HCT116 (cell line): ENCODE results near the gene TRPM5. TPM values are rescaled to one million over a fixed set of nuclear protein-coding genes. Genes with fewer than 3 reads are reported as not detected.

ENCODE experiments used
- ATAC-seq: fragments of 200-7000 bp; cut with Tn5 transposase; 2 replicates; pipeline ENCODE4 v1.9.1; 2020; ENCODE audit warnings: mild to moderate bottlenecking, moderate library complexity
- BruUV-seq: library from RNA; stranded (reverse); fragments of 400-500 nt; replicated peaks from 2 replicates; lab custom pipeline; 2021; lab: Mats Ljungman, UMichigan
- CTCF ChIA-PET: fragments of 300-600 bp; sonication (Branson Sonifier 250); formaldehyde crosslinking; loops from one replicate; lab custom pipeline; 2021; ENCODE audit warnings: antibody characterized with exemption; lab: Charles Lee
- POLR2A ChIA-PET: fragments of 300-600, 350-600 bp; sonication (Branson Sonifier 250); formaldehyde crosslinking; loops from one replicate; lab custom pipeline; 2021; ENCODE audit warnings: antibody characterized with exemption; lab: Charles Lee
- RAD21 ChIA-PET, 2 experiments: fragments of 300-600 bp; sonication (Branson Sonifier 250); formaldehyde crosslinking; loops; one replicate each; lab custom pipeline; 2023; ENCODE audit warnings: low total read pairs in 2 of 2; ENCODE audit not compliant: uncharacterized antibody in 2 of 2, unreplicated experiment in 2 of 2, low non-redundant PET in 1 of 2; lab: Charles Lee
- DNase-seq: peaks from one replicate; pipeline ENCODE4 v3.0.0-alpha.2; 2010; ENCODE audit warnings: low read depth, low spot score
- H2AFZ ChIP-seq: fragments of 200-600 bp; shearing (Covaris generic), sonication (generic); 2 replicates; pipeline ENCODE4 v1.6.1; 2017; ENCODE audit warnings: low read depth, mixed run types, mixed read lengths, antibody characterized with exemption, low read length; ENCODE audit not compliant: poor library complexity, severe bottlenecking
- H3K27ac ChIP-seq: 2 replicates; pipeline ENCODE4 v1.5.1; 2012; ENCODE audit warnings: low read depth, low read length
- H3K27me3 ChIP-seq: fragments of 200-600 bp; sonication (generic); 2 replicates; pipeline ENCODE4 v1.6.1; 2016; ENCODE audit warnings: mixed run types, low read length, mixed read lengths; ENCODE audit not compliant: insufficient read depth
- H3K36me3 ChIP-seq, 2 experiments: fragments of 200-500 bp in 1 of 2; fragments of 200-600 bp in 1 of 2; sonication (Bioruptor generic) in 1 of 2; sonication (generic) in 1 of 2; 2 replicates each; pipeline versions ENCODE4 v1.5.1 to v1.6.1; 2014 to 2016; ENCODE audit warnings: low read length in 2 of 2, inconsistent platforms in 1 of 2, mixed read lengths in 1 of 2, mixed run types in 1 of 2; ENCODE audit not compliant: insufficient read depth in 2 of 2, control insufficient read depth in 1 of 2
- H3K4me1 ChIP-seq, 2 experiments: fragments of 200-600 bp in 1 of 2; sonication (generic) in 1 of 2; 2 replicates each; pipeline versions ENCODE4 v1.5.1 to v1.6.1; 2012 to 2017; ENCODE audit warnings: low read length in 2 of 2, inconsistent platforms in 1 of 2, mild to moderate bottlenecking in 1 of 2, mixed read lengths in 1 of 2, mixed run types in 1 of 2, moderate library complexity in 1 of 2; ENCODE audit not compliant: insufficient read depth in 2 of 2, control insufficient read depth in 1 of 2
- H3K4me2 ChIP-seq: fragments of 200-600 bp; sonication (generic); 2 replicates; pipeline ENCODE4 v1.6.1; 2017; ENCODE audit warnings: mixed run types, low read length, mixed read lengths
- H3K4me3 ChIP-seq, 2 experiments: fragments of 200-600 bp in 1 of 2; sonication (generic) in 1 of 2; replicated peaks in 1 of 2; 2 replicates each; pipeline ENCODE4 v1.5.1; 2011 to 2016; ENCODE audit warnings: low read length in 2 of 2, control low read depth in 1 of 2, low read depth in 1 of 2, mild to moderate bottlenecking in 1 of 2, mixed read lengths in 1 of 2, mixed run types in 1 of 2
- H3K79me2 ChIP-seq: fragments of 200-600 bp; sonication (generic); 2 replicates; pipeline ENCODE4 v1.6.1; 2017; ENCODE audit warnings: mild to moderate bottlenecking, mixed run types, low read length, moderate library complexity, mixed read lengths; ENCODE audit not compliant: insufficient read depth
- H3K9ac ChIP-seq: fragments of 200-600 bp; sonication (generic); 2 replicates; pipeline ENCODE4 v1.6.1; 2016; ENCODE audit warnings: low read length, mixed read lengths
- H3K9me2 ChIP-seq: fragments of 200-600 bp; sonication (generic), shearing (Covaris generic); 2 replicates; pipeline ENCODE4 v1.6.1; 2017; ENCODE audit warnings: mixed run types, mild to moderate bottlenecking, moderate library complexity; ENCODE audit not compliant: insufficient read depth
- H3K9me3 ChIP-seq, 2 experiments: fragments of 200-500 bp in 1 of 2; fragments of 200-600 bp in 1 of 2; sonication (Bioruptor generic) in 1 of 2; sonication (generic) in 1 of 2; 2 replicates each; pipeline ENCODE4 v1.6.1; 2014 to 2017; ENCODE audit warnings: low read length in 2 of 2, mixed read lengths in 2 of 2, inconsistent platforms in 1 of 2, low read depth in 1 of 2, mild to moderate bottlenecking in 1 of 2, mixed run types in 1 of 2, moderate library complexity in 1 of 2; ENCODE audit not compliant: control insufficient read depth in 1 of 2, insufficient read depth in 1 of 2
- H4K20me1 ChIP-seq: fragments of 200-600 bp; sonication (generic), shearing (Covaris generic); 2 replicates; pipeline ENCODE4 v1.6.1; 2017; ENCODE audit warnings: mixed run types, mild to moderate bottlenecking, moderate library complexity; ENCODE audit not compliant: insufficient read depth
- CBX3 ChIP-seq: IDR thresholded peaks from 2 replicates; pipeline ENCODE4 v1.6.1; 2012; ENCODE audit warnings: low read depth
- CEBPB ChIP-seq: IDR thresholded peaks from 2 replicates; pipeline ENCODE4 v1.6.1; 2012; ENCODE audit warnings: low read depth
- CTCF ChIP-seq, 3 experiments: fragments of 200-600 bp in 1 of 3; sonication (generic) in 1 of 3; IDR thresholded peaks in 2 of 3; conservative IDR thresholded peaks in 1 of 3; 2 replicates each; pipeline ENCODE4 v1.5.1; 2012 to 2017; ENCODE audit warnings: low read depth in 2 of 3, low read length in 2 of 3, antibody characterized with exemption in 1 of 3, borderline replicate concordance in 1 of 3, control low read depth in 1 of 3, mild to moderate bottlenecking in 1 of 3, mixed read lengths in 1 of 3, mixed run types in 1 of 3, moderate library complexity in 1 of 3; ENCODE audit not compliant: insufficient read depth in 1 of 3
- EGR1 ChIP-seq: IDR thresholded peaks from 2 replicates; pipeline ENCODE4 v1.6.1; 2012; ENCODE audit warnings: low read depth
- ELF1 ChIP-seq: IDR thresholded peaks from 2 replicates; pipeline ENCODE4 v1.6.1; 2012; ENCODE audit warnings: low read depth, borderline replicate concordance
- EZH2 ChIP-seq: fragments of 200-600 bp; sonication (generic); IDR thresholded peaks from 2 replicates; pipeline ENCODE4 v1.6.1; 2017; ENCODE audit warnings: antibody characterized with exemption, mixed run types
- EZH2phosphoT487 ChIP-seq: fragments of 200-600 bp; IDR thresholded peaks from 2 replicates; pipeline ENCODE4 v1.6.1; 2018; ENCODE audit warnings: antibody characterized with exemption, borderline replicate concordance
- FOSL1 ChIP-seq: IDR thresholded peaks from 2 replicates; pipeline ENCODE4 v1.6.1; 2012; ENCODE audit warnings: low read depth
- MAX ChIP-seq: IDR thresholded peaks from 2 replicates; pipeline ENCODE4 v1.6.1; 2012
- POLR2A ChIP-seq: IDR thresholded peaks from 2 replicates; pipeline ENCODE4 v1.7.0; 2011; ENCODE audit warnings: borderline replicate concordance; ENCODE audit not compliant: insufficient read depth, insufficient read length; ENCODE audit errors: extremely low read depth
- RAD21 ChIP-seq: IDR thresholded peaks from 2 replicates; pipeline ENCODE4 v1.6.1; 2012; ENCODE audit warnings: low read depth, mild to moderate bottlenecking
- SIN3A ChIP-seq: IDR thresholded peaks from 2 replicates; pipeline ENCODE4 v1.6.1; 2012; ENCODE audit warnings: low read depth
- SP1 ChIP-seq: IDR thresholded peaks from 2 replicates; pipeline ENCODE4 v1.6.1; 2012; ENCODE audit warnings: low read depth
- TCF7L2 ChIP-seq: IDR thresholded peaks from 2 replicates; pipeline ENCODE4 v1.7.0; 2011; ENCODE audit warnings: borderline replicate concordance, inconsistent platforms; ENCODE audit not compliant: insufficient read depth, insufficient read length; ENCODE audit errors: extremely low read depth
- YY1 ChIP-seq: IDR thresholded peaks from 2 replicates; pipeline ENCODE4 v1.6.1; 2011; ENCODE audit warnings: low read length, low read depth, moderate library complexity, mild to moderate bottlenecking; ENCODE audit not compliant: insufficient replicate concordance; ENCODE audit errors: extremely low read depth
- ZBTB33 ChIP-seq: IDR thresholded peaks from 2 replicates; pipeline ENCODE4 v1.6.1; 2011; ENCODE audit warnings: mild to moderate bottlenecking, low read length, moderate library complexity; ENCODE audit not compliant: insufficient replicate concordance; ENCODE audit errors: extremely low read depth
- ZNF274 ChIP-seq: fragments of 200-500 bp; sonication (Bioruptor generic); IDR thresholded peaks from 2 replicates; pipeline ENCODE4 v1.6.1; 2014; ENCODE audit warnings: mild to moderate bottlenecking, low read depth, low read length, inconsistent platforms
- intact Hi-C: fragments of 100-400 bp; cut with micrococcal nuclease; formaldehyde crosslinking; loops from 2 replicates; pipeline ENCODE4 v1.10.0; 2022
- total RNA-seq: library from RNA; stranded (reverse); gene quantifications from one replicate; pipeline ENCODE4 v1.2.1, GENCODE V29; 2021; ENCODE audit not compliant: unreplicated experiment

Gene TRPM5
- total RNA-seq, 1 experiment from 2014 or later, result 0.07 TPM

DNA sequence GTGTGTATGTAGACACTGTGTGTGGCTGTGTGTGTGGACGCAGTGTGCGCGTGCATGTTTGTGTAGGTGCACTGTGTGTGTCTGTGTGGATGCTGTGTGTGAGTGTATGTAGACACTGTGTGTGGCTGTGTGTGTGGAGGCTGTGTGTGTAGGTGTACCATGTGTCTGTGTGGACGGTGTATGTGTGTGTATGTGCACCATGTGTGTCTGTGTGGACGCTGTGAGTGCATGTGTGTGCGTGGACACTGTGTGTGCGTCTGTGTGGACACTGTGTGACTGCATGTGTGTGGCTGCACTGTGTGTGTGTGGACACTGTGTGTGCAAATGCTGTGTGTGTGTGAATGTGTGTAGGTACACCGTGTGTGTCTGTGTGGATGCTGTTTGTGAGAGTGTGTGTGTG is 10.3 kb downstream of the TRPM5 start:
- Histone ChIP-seq H3K9me2 (no peaks in the 10 kb centered on the region), H3K4me2 (no peak overlapping the region), H3K9me3 (no peaks in the 10 kb centered on the region), H3K4me1 (no peaks in the 10 kb centered on the region), H3K27me3 (0 out of 2 replicates have a peak, but pooled peaks cover 9% of the 10 kb centered on the region), H2AFZ (no peak overlapping the region), H3K4me3 (no peak overlapping the region), H3K9ac (no peak overlapping the region), H3K36me3 (no peaks in the 10 kb centered on the region), H4K20me1 (no peaks in the 10 kb centered on the region), H3K79me2 (no peaks in the 10 kb centered on the region), H3K27ac (no peak overlapping the region)
- BruUV-seq, result no TSS peak
- CTCF ChIA-PET, result no interaction called here
- RAD21 ChIA-PET, result no interaction called here
- ATAC-seq, result no peak
- POLR2A ChIA-PET, result no interaction called here
- TF ChIP-seq CEBPB, result no peak
- no peak for TF ChIP-seq ZNF274
- no peak for TF ChIP-seq CBX3
- TF ChIP-seq EGR1, result no peak
- no peak for TF ChIP-seq YY1
- no peak for TF ChIP-seq EZH2
- no peak for TF ChIP-seq SIN3A
- TF ChIP-seq MAX, result no peak
- no peak for TF ChIP-seq RAD21
- TF ChIP-seq ELF1, result no peak
- no peak for TF ChIP-seq EZH2phosphoT487
- no peak for DNase-seq
- intact Hi-C loops, result no loop called here

- H3K4me3 ChIP-seq, result no peak overlapping the region
- no peaks in the 10 kb centered on the region for H3K9me2 ChIP-seq
- ChIA-PET RAD21 (no interaction called here), POLR2A (no interaction called here), CTCF (no interaction called here)
- H3K27ac ChIP-seq, result no peak overlapping the region
- ATAC-seq (no peak), DNase-seq (no peak)
- H3K9me3 ChIP-seq, result no peaks in the 10 kb centered on the region
- H3K27me3 ChIP-seq, result 0 out of 2 replicates have a peak, but pooled peaks cover 6% of the 10 kb centered on the region
- BruUV-seq, result no TSS peak
- H3K4me2 ChIP-seq, result no peak overlapping the region
- no peaks in the 10 kb centered on the region for H3K36me3 ChIP-seq
- H3K4me1 ChIP-seq, result no peaks in the 10 kb centered on the region
- no peak overlapping the region for H2AFZ ChIP-seq
- H3K79me2 ChIP-seq, result no peaks in the 10 kb centered on the region
- H3K9ac ChIP-seq, result no peak overlapping the region
- H4K20me1 ChIP-seq, result no peaks in the 10 kb centered on the region
- intact Hi-C loops, result no loop called here
- TF ChIP-seq CTCF (IDR thresholded peaks at IDR 0.05 in 2 of 3, conservative IDR thresholded peaks at IDR 0.05 in 1 of 3; ENCODE audit: borderline replicate concordance in 1 of 3, insufficient read depth in 1 of 3, low read depth in 2 of 3, low read length in 2 of 3), result no peak
- TF ChIP-seq EZH2, result no peak
- TF ChIP-seq FOSL1, result no peak
- TF ChIP-seq YY1, result no peak
- TF ChIP-seq CEBPB, result no peak
- no peak for TF ChIP-seq TCF7L2
- TF ChIP-seq SP1, result no peak
- no peak for TF ChIP-seq POLR2A
- TF ChIP-seq ZBTB33, result no peak
- TF ChIP-seq SIN3A, result no peak
These were observed 11.0 kb downstream of the TRPM5 start for GRCh38 chr11:2433106-2433925.
